Stimulated activated CD4-positive, alpha-beta T cell treated with anti-CD3 and anti-CD28 coated beads, Interleukin-2, amount 100 ng/mL, for 48 hours (primary cell): ENCODE measurements around the gene SGK1.
"Not testable (repeated sequence)": the region's sequence is repeated elsewhere in the genome, so short reads cannot be mapped to it uniquely, and the experiment has no call there.

Source experiments
- DNase-seq, 2 donors: peaks; one replicate each; pipeline ENCODE4 v3.0.0-alpha.2; 2020

Gene SGK1

DNA sequence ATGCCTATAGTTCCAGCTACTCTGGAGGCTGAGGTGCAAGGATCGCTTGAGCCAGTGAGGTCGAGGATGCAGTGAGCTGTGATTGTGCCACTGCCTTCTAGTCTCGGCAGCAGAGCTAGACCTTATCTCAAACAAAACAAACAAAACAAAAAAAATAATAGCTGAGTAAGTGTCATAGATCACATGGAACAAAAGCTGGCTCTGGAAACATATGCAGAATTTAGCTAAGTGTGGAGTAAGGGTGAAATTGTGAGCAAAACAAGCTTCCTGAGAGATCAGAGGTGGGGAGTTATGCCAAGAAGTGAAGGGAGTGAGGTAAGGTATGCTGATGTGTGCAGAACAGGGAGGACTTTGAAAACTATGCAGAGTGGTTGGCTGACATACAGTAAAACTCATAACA lies 18.7 kb downstream of the SGK1 start:
- DNase-seq, result no peak

- DNase-seq, result no peak
Observed at GRCh38 chr6:134296762-134297161, 21.1 kb downstream of the SGK1 start.

GRCh38 chr6:134295953-134296553 lies 21.9 kb downstream of the SGK1 start:
- DNase-seq, result no peak

- DNase-seq, result no peak
Observed at GRCh38 chr6:134293659-134294161, 24.2 kb downstream of the SGK1 start.

DNA sequence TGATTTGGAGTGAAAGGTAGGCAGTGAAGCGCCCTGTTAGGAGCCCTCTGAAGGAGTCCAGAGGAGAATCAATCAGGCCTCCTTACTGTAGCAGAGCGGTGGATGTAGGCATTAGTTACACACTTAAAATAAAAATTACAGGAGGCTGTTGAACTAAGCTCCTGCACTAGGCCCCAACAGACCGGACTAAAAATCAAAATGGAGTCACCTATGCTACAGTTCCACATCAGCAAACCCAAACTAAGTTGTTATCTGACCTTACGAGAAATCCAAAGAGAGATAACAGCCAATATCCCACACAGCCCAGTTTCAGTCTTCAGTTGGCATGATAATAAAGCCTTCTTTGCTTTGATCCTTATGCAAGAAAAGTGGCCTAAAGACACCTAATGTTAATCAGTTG lies 26.8 kb downstream of the SGK1 start:
- DNase-seq, result no peak

DNA sequence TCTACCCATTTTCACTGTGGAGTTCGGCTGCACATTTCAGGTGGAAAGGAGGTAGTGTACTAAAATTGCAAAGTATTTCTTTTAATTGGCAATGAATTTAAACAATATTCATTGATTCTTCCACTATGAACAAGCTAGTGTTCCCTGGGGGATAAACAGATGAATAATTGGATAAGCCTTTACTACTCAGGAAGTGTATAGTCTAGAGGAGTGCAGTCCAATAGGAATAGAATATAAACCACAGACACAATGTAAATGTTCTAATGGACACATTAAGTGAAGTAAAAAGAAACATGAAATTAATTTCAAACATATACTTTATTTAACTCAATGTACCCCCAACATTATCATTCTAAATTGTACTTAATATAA lies 28.7 kb downstream of the SGK1 start:
- no peak for DNase-seq

GRCh38 chr6:134288538-134289203 lies 29.2 kb downstream of the SGK1 start:
- peak in 1 of 2 donors; percentile 5 for DNase-seq

GRCh38 chr6:134287859-134288537 lies 29.9 kb downstream of the SGK1 start:
- no peak for DNase-seq

DNA sequence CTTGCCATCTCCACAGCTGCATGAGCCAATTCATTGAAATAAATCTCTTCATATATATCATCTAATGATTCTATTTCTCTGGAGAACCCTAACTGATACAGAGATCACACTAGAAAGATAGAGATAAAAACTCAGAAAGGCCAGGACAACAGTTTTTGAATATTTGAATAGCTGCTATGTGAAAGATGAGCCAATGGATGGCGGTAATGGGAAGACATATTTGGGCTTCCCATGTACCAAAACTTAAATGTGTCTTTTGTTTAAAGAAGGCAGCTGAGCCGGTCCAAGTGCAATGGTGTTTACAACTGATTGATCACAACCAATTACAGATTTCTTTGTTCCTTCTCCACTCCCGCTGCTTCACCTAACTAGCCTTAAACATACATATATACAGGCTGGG lies 35.1 kb downstream of the SGK1 start:
- no peak for DNase-seq

GRCh38 chr6:134281388-134281787 lies 36.5 kb downstream of the SGK1 start:
- DNase-seq, result no peak

- DNase-seq, result no peak
Observed at GRCh38 chr6:134278000-134278399, 39.9 kb downstream of the SGK1 start.

DNA sequence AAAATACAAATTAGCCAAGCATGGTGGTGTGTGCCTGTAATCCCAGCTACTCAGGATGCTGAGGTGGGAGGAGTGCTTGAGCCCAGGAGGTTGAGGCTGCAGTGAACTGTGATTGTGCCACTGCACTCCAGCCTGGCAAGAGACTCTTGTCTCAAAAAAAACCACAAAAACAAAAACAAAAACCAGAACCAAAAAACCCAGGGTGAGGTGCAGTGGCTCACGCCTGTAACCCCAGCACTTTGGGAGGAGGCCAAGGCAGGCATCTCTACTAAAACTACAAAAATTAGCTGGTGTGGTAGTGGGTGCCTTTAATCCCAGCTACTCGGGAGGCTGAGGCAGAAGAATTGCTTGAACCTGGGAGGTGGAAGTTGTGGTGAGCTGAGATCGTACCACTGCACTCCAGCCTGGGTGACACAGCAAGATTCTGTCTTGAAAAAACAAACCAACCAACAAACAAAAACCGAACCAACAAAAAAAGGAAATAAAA lies 41.0 kb downstream of the SGK1 start:
- not testable (repeated sequence) for DNase-seq

DNA sequence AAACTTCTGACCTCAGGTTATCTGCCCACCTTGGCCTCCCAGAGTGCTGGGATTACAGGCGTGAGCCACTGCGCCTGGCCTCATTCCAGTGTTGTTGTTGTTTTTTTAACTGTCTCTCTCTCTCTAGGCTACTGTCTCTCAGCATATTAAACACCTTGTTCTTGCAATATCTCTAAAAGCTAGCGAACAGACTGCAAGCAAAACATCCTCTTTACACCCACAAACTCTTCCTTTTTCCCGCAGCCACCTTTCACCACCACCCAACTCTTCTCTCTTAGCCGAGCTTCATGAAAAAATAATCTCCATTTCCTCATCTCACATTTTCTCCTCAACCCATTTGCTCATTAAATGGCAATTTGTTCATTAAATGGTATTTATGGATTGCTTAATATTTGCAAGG lies 45.5 kb downstream of the SGK1 start:
- no peak for DNase-seq

- no peak for DNase-seq
Observed at GRCh38 chr6:134267917-134268361, 50.0 kb downstream of the SGK1 start.

GRCh38 chr6:134266776-134267175 lies 51.1 kb downstream of the SGK1 start:
- DNase-seq, result no peak

- DNase-seq, result no peak
Observed at GRCh38 chr6:134261766-134262165, 56.1 kb downstream of the SGK1 start.

DNA sequence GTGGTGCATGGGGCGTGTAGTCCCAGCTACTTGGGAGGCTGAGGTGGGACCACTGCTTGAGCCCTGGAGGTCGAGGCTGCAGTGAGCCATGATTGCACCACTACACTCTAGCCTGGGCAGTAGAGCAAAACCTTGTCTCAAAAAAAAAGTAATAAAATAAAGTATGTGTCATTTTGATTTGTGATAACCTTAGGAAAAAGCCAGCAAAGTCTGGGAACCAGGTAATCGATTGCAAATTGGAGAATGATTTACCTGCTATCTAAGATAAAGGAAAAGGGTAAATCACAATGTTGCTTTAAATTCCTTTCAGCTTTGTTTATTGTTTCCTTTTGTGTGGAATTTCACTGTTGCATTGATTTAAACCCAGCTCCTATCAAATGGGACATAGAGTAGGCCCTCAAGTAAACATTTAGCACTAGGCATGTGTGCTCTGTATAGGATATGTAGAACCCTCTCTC lies 59.0 kb downstream of the SGK1 start:
- DNase-seq, result no peak

GRCh38 chr6:134257516-134257915 lies 60.4 kb downstream of the SGK1 start:
- DNase-seq, result no peak

DNA sequence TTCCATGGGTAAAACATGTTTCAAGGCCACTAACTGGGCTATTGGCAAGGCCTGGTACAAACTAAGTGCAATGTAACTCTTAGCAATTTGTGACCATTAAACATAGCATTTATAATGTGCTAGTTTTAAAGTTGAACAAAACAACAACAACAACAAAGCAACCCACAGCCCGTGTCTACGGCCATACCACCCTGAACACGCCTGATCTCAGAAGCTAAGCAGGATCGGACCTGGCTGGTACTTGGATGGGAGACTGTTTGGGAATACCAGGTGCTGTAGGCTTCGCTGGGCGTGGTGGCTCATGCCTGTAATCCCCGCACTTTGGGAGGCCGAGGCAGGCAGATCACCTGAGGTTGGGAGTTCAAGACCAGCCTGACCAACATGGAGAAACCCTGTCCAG lies 61.0 kb downstream of the SGK1 start:
- DNase-seq, result no peak

DNA sequence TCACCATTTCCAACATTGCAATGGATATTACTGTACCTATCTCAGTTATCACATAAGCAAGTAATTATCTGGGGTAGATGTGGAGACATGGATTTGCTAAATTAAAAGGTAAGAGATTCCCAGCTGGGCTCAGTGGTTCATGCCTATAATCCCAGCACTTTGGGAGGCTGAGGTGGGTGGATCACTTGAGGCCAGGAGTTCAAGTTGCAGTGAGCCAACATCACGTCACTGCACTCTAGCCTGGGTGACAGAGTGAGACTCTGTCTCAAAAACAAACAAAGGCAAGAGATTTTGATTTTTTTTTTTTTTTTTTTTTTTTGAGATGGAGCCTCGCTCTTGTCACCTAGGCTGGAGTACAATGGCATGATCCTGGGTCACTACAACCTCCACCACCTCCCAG lies 62.6 kb downstream of the SGK1 start:
- not testable (repeated sequence) for DNase-seq

- DNase-seq, result no peak
Observed at GRCh38 chr6:134254118-134254517, 63.8 kb downstream of the SGK1 start.

DNA sequence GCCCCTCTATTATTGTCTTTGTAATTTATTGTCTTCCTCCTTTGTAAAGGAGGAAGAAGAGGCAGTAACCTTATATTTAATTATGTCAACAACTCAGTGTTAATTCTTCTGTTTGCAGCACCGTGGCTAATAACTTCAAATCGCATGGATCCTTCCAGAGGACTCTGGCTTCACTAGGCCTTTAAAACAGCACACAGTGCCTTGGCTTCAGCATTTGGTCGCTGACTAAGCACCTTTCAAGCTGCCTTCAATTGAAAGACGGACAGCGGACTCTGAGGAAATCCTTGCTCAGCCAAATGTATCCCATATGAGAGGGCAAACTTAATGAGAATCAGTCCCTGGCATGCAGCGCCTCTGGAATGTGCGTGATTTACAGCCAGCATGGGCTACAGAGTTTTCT lies 64.2 kb downstream of the SGK1 start:
- DNase-seq, result no peak

- DNase-seq, result no peak
Observed at GRCh38 chr6:134251320-134251719, 66.6 kb downstream of the SGK1 start.

- no peak for DNase-seq
Observed at GRCh38 chr6:134250776-134251175, 67.1 kb downstream of the SGK1 start.
